GM18858 (cell line): ENCODE results near the gene RTN1.
A peak's percentile ranks its signal among the peaks of the same experiment; 100 is the strongest.
"Not testable (repeated sequence)": the region's sequence is repeated elsewhere in the genome, so short reads cannot be mapped to it uniquely, and the experiment has no call there.

Experiments
- ATAC-seq: cut with Tn5 transposase; IDR thresholded peaks from one replicate; pipeline ENCODE4 v1.9.1; 2021; ENCODE audit not compliant: unreplicated experiment

Gene RTN1

GRCh38 chr14:59707778-59708561 is 162.6 kb downstream of the RTN1 start:
- ATAC-seq = no peak

GRCh38 chr14:59705866-59706265 is 164.7 kb downstream of the RTN1 start:
- no peak for ATAC-seq

GRCh38 chr14:59705245-59705644 is 165.3 kb downstream of the RTN1 start:
- no peak for ATAC-seq

GRCh38 chr14:59704054-59704645 is 166.4 kb downstream of the RTN1 start:
- no peak for ATAC-seq

- ATAC-seq = no peak
Observed at GRCh38 chr14:59699442-59699841, 171.1 kb downstream of the RTN1 start.

- ATAC-seq = no peak
Observed at GRCh38 chr14:59698793-59699192, 171.8 kb downstream of the RTN1 start.

- ATAC-seq = no peak
Observed at GRCh38 chr14:59695198-59695597, 175.4 kb downstream of the RTN1 start.

- no peak for ATAC-seq
Observed at GRCh38 chr14:59691266-59691665, 179.3 kb downstream of the RTN1 start.

GRCh38 chr14:59690426-59690825 is 180.2 kb downstream of the RTN1 start:
- ATAC-seq = no peak

GRCh38 chr14:59688224-59689170 is 182.1 kb downstream of the RTN1 start:
- peak; percentile 95 for ATAC-seq

GRCh38 chr14:59687663-59688062 is 182.9 kb downstream of the RTN1 start:
- ATAC-seq = no peak

- ATAC-seq = no peak
Observed at GRCh38 chr14:59679872-59680271, 190.7 kb downstream of the RTN1 start.

- no peak for ATAC-seq
Observed at GRCh38 chr14:59678352-59678751, 192.2 kb downstream of the RTN1 start.

- ATAC-seq = no peak
Observed at GRCh38 chr14:59677771-59678231, 192.8 kb downstream of the RTN1 start.

GRCh38 chr14:59675394-59675793 is 195.2 kb downstream of the RTN1 start:
- ATAC-seq = no peak

GRCh38 chr14:59664741-59665140 is 205.8 kb downstream of the RTN1 start:
- no peak for ATAC-seq

- ATAC-seq = no peak
Observed at GRCh38 chr14:59657769-59658168, 212.8 kb downstream of the RTN1 start.

- ATAC-seq = no peak
Observed at GRCh38 chr14:59656473-59656872, 214.1 kb downstream of the RTN1 start.

GRCh38 chr14:59654131-59654530 is 216.4 kb downstream of the RTN1 start:
- not testable (repeated sequence) for ATAC-seq

GRCh38 chr14:59646832-59647231 is 223.7 kb downstream of the RTN1 start:
- not testable (repeated sequence) for ATAC-seq

GRCh38 chr14:59638885-59639284 is 231.7 kb downstream of the RTN1 start:
- ATAC-seq = no peak
